Heart right ventricle (tissue), 16 donors: Measurements from ENCODE around the gene WTAP. TPM values are rescaled to one million over a fixed set of nuclear protein-coding genes. Genes with fewer than 3 reads are reported as not detected.

ENCODE experiments used
- ATAC-seq, 8 donors: fragments of 200-7000 bp; cut with Tn5 transposase; one replicate each; pipeline ENCODE4 v1.9.1; 2020; ENCODE audit warnings: mild to moderate bottlenecking in 8 of 8, moderate library complexity in 8 of 8, moderate number of reproducible peaks in 1 of 8
- DNase-seq, 2 donors: peaks; one replicate each; pipeline ENCODE4 v3.0.0-alpha.2; 2020
- H3K27ac ChIP-seq, 10 donors: fragments of 200-600 bp; sonication (generic) in 2 of 10; one replicate each; pipeline versions ENCODE4 v1.5.0 to v1.8.0; 2020 to 2022; ENCODE audit warnings: mild to moderate bottlenecking in 3 of 10
- H3K27me3 ChIP-seq, 7 donors: fragments of 200-600 bp; one replicate each; pipeline ENCODE4 v1.8.0; 2021 to 2022; ENCODE audit warnings: mild to moderate bottlenecking in 2 of 7
- H3K36me3 ChIP-seq, 9 donors: fragments of 200-600 bp; sonication (generic) in 1 of 9; one replicate each; pipeline versions ENCODE4 v1.5.0 to v1.8.0; 2020 to 2022; ENCODE audit warnings: mild to moderate bottlenecking in 2 of 9
- H3K4me1 ChIP-seq, 9 donors: fragments of 200-600 bp; sonication (generic) in 1 of 9; one replicate each; pipeline versions ENCODE4 v1.5.0 to v1.8.0; 2020 to 2022; ENCODE audit warnings: mild to moderate bottlenecking in 4 of 9
- H3K4me3 ChIP-seq, 10 donors: fragments of 200-600 bp; sonication (generic) in 2 of 10; one replicate each; pipeline versions ENCODE4 v1.5.0 to v1.8.0; 2020 to 2022; ENCODE audit warnings: mild to moderate bottlenecking in 7 of 10, moderate library complexity in 2 of 10
- H3K9me3 ChIP-seq, 11 donors: fragments of 200-600 bp in 10 of 11; sonication (generic) in 2 of 11; one replicate each; pipeline versions ENCODE4 v1.5.0 to v1.8.0; 2013 to 2022; ENCODE audit warnings: mild to moderate bottlenecking in 2 of 11, control low read depth in 1 of 11, moderate library complexity in 1 of 11
- CTCF ChIP-seq, 9 donors: fragments of 200-600 bp; sonication (generic) in 2 of 9; IDR thresholded peaks; one replicate each; pipeline versions ENCODE4 v1.5.0 to v1.8.0; 2021 to 2022; ENCODE audit warnings: antibody characterized with exemption in 9 of 9, mild to moderate bottlenecking in 5 of 9, moderate library complexity in 1 of 9
- WGBS, 2 donors: extraction: QIAGEN DNeasy Blood & Tissue Kit; methylation state at CpG; one replicate each; pipeline ENCODE4 v1.1.7; 2013; ENCODE audit warnings: inconsistent platforms in 1 of 2; 5-methylcytosine and 5-hydroxymethylcytosine counted together
- intact Hi-C, 10 donors: fragments of 100-400 bp; cut with DNase I; formaldehyde crosslinking; loops; one replicate each; pipeline versions ENCODE4 v1.11.1 to v1.14.2; 2022
- polyA plus RNA-seq, 2 donors: library from polyadenylated mRNA; stranded (reverse); fragments of 200-250 nt; gene quantifications; one replicate each; pipeline ENCODE4 v1.2.3, GENCODE V29; 2013
- total RNA-seq, 10 donors: library from RNA; stranded (reverse); fragmentation: NEBNext Ultra II Directional in 3 of 10; extraction: Animal tissue kit (Norgen Biotek cat#: 25700) in 3 of 10; gene quantifications; one replicate each; pipeline versions ENCODE4 v1.2.1 to v1.2.4, GENCODE V29; 2021 to 2023
- donor health status: Arrhythmogenic right ventricular cardiomyopathy.
- donor health status: ischemic (EF 13 %, LVEDD 7.1; RV severe dilation, severe dysfunction).
- donor health status: healthy with polysubstance abuse.
- donor health status: DM: no; HTN: yes; CAD: no.
- donor health status: DM: no; HTN: no; CAD: no.
- donor health status: ischemic (EF 25% LVEDD 6.9; RV normal size, moderate dysfunction).
- donor health status: ischemic (EF 25% LVEDD 5.7; RV mildly dilated, moderate dysfunction).
- donor health status: healthy.
- donor health status: DM: yes; HTN: yes; CAD: no.
- donor health status: Ischemic cardiomyopathy.
- donor health status: ischemic (EF 35%, LVEDD 5.7; RV mildly dilated, moderate dysfunction).
- donor health status: nonischemic (EF 11% LVEDD 7.7; RV severe dilation, severe dysfunction).
- donor health status: DM: yes; HTN: yes; CAD: no.
- donor health status: PGD.
- donor health status: ischemic (EF 29% LVEDD 5.4; RV normal size, mild dysfunction).
- donor health status: nonischemic (EF 23%, LVEDD 6.1; RV moderate dilation, normal function).

WTAP gene
- total and polyA plus RNA-seq, 12 donors: 44.4 to 70.1 (median 47.6) TPM

- Histone ChIP-seq H3K4me1 (peaks cover 0 to 77% (median 46%) of the 10 kb centered on the region in 9 donors), H3K27ac (no peak overlapping the region), H3K9me3 (no peaks in the 10 kb centered on the region), H3K36me3 (peaks cover 0 to 65% (median 18%) of the 10 kb centered on the region in 9 donors), H3K4me3 (no peak overlapping the region), H3K27me3 (no peaks in the 10 kb centered on the region)
- intact Hi-C loops: loop anchor here in 1 of 10 donors (10.0 kb wide), 1 partner anchor 48 kb away; the partner anchor contains the start of gene TCP1
- no peak for ATAC-seq
- no peak for TF ChIP-seq CTCF (IDR thresholded peaks at IDR 0.05)
- WGBS, 2 donors: 88 to 93% methylated on average over 7 of the region's 7 CpGs
- DNase-seq: no peak
Observed at GRCh38 chr6:159736908-159737307, 9.6 kb downstream of the WTAP start.

GRCh38 chr6:159739341-159739740, 12.0 kb downstream of the WTAP start:
- ATAC-seq (no peak), DNase-seq (no peak)
- Histone ChIP-seq H3K36me3 (peaks cover 0 to 84% (median 42%) of the 10 kb centered on the region in 9 donors), H3K27me3 (no peaks in the 10 kb centered on the region), H3K27ac (peak overlapping the region in 1 of 10 donors; percentile 45), H3K4me1 (peaks cover 0 to 60% (median 30%) of the 10 kb centered on the region in 9 donors), H3K4me3 (no peak overlapping the region), H3K9me3 (no peaks in the 10 kb centered on the region)
- intact Hi-C loops: loop anchor here in 1 of 10 donors (10.0 kb wide), 1 partner anchor 45 kb away; the partner anchor contains the start of gene TCP1
- no peak for TF ChIP-seq CTCF (IDR thresholded peaks at IDR 0.05)
- 58 to 72% methylated on average over 3 of the region's 3 CpGs for WGBS, 2 donors

GRCh38 chr6:159742165-159742564, 14.9 kb downstream of the WTAP start:
- intact Hi-C loops: loop anchor here in 1 of 10 donors (5.0 kb wide), 1 partner anchor 45 kb away; the partner anchor contains the start of gene TCP1
- 81 to 85% methylated on average over 1 of the region's 1 CpG for WGBS, 2 donors
- peaks cover 0 to 100% (median 66%) of the 10 kb centered on the region in 9 donors for H3K36me3 ChIP-seq
- ATAC-seq (no peak), DNase-seq (no peak)
- H3K27ac ChIP-seq: no peak overlapping the region
- H3K27me3 ChIP-seq: no peaks in the 10 kb centered on the region
- no peak overlapping the region for H3K4me3 ChIP-seq
- H3K9me3 ChIP-seq: no peaks in the 10 kb centered on the region
- TF ChIP-seq CTCF (IDR thresholded peaks at IDR 0.05): no peak
- H3K4me1 ChIP-seq: peaks cover 0 to 47% (median 22%) of the 10 kb centered on the region in 9 donors

GRCh38 chr6:159745081-159745480, 17.8 kb downstream of the WTAP start:
- WGBS, 2 donors: 76 to 79% methylated on average over 7 of the region's 7 CpGs
- intact Hi-C loops: no loop called here

More at GRCh38 chr6:159745081-159745480, 17.8 kb downstream of the WTAP start:
- H3K27ac ChIP-seq: peak overlapping the region in 1 of 10 donors; percentile 0
- no peak overlapping the region for H3K4me3 ChIP-seq
- H3K36me3 ChIP-seq: peaks cover 0 to 100% (median 91%) of the 10 kb centered on the region in 9 donors
- ATAC-seq: no peak
- H3K4me1 ChIP-seq: peaks cover 0 to 24% (median 16%) of the 10 kb centered on the region in 9 donors
- H3K9me3 ChIP-seq: no peaks in the 10 kb centered on the region
- H3K27me3 ChIP-seq: no peaks in the 10 kb centered on the region
- TF ChIP-seq CTCF (IDR thresholded peaks at IDR 0.05): no peak
- DNase-seq: no peak
